Left ventricle myocardium superior (tissue), 1 donor: ENCODE results near the gene KRT71. TPM values are rescaled to one million over a fixed set of nuclear protein-coding genes. Genes with fewer than 3 reads are reported as not detected.
"Not testable (repeated sequence)": the region's sequence is repeated elsewhere in the genome, so short reads cannot be mapped to it uniquely, and the experiment has no call there.

ENCODE experiments used
- ATAC-seq: fragments of 200-7000 bp; cut with Tn5 transposase; one replicate; pipeline ENCODE4 v1.9.1; 2020; ENCODE audit warnings: mild to moderate bottlenecking, moderate library complexity
- DNase-seq: peaks from one replicate; pipeline ENCODE4 v3.0.0-alpha.2; 2020
- intact Hi-C: fragments of 100-400 bp; cut with micrococcal nuclease; formaldehyde crosslinking; loops from one replicate; pipeline ENCODE4 v1.11.0; 2022
- long read RNA-seq: library from polyadenylated mRNA; unstranded; transcript quantifications from one replicate; pipeline ENCODE4 v2.0.0, GENCODE V29; 2021
- total RNA-seq: library from RNA; stranded (reverse); fragmentation: NEBNext Ultra II Directional; extraction: Animal tissue kit (Norgen Biotek cat#: 25700); gene quantifications from one replicate; pipeline ENCODE4 v1.2.1, GENCODE V29; 2021
- donor health status: DM: no; HTN: yes; CAD: no; lungs with severe emphysema.

KRT71 gene
- total RNA-seq = not detected
- long read RNA-seq = 0 reads

DNA sequence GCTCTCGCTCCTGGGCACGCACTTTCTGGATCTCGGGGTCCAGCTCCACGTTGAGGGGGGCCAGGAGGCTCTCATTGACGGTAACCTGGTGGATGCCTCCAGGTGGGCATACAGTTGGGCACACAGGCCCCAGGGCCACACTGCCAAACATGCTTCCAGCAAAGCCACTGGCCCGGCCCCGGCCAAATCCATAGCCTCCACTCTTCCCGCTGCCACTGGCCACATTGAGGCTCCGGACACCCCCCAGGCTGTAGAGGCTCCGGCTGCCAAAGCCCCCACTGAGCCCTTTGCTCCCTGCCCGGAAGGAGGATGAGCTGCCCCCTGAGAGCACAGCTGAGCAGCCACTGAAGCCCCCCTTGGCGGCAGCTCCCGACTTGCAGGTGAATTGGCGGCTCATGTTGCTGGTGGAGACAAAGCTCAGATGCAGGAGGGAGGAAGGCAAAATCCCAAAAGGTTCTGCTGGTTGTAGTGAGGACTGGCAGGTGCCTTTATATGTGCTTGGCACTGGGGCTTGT is at the start of gene KRT71:
Gene KRT71 (minus strand): TSS at position 465 of the 515 bp plus-strand sequence. CDS start 68 bp downstream, at position 397.
- no peak for ATAC-seq

DNA sequence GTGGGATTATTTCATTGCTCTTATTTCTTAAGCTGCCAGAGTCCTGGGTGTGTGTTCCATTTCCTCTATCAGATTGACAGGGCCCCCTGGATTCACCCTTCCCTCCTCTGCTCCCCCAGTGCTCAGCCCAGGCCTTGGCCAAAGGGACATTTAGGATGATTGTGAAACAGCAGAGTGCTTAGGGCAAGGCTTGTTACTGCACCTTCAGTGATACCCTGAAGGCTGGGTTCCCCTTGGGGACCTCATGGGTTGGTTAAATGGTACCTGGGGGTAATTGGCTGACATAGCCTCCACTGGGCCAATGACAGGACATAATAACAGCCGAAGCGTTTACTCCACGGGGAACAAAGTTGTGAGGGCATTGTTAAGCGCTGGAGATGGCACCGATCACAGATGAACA is 49.6 kb upstream of the KRT71 start:
- intact Hi-C loops = no loop called here
- no peak for ATAC-seq
- DNase-seq = no peak

More for the DNA sequence above, at the start of gene KRT71:
- DNase-seq = no peak
- intact Hi-C loops = no loop called here

DNA sequence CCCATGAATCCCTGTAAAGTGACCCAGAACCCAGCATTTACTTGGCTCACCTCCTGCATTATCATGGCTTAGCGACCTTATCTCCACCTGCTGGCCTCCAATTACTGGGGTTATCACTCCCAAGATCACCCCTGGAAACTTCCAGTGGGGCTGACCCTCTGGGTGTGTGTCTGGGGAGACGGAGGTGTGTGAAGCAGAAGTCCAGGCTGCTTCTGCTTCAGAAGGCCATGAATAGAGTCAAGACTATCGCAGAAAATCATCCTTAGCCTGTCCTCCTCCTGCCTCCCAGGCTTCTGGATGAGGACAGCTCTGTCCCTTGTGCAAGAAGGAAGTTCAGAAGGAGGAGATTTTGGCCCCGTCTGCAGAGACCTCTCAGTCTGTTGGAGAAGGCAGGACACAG is 48.7 kb upstream of the KRT71 start:
- intact Hi-C loops = no loop called here
- DNase-seq (no peak), ATAC-seq (no peak)

- ATAC-seq (no peak), DNase-seq (no peak)
- intact Hi-C loops = no loop called here
Observed at GRCh38 chr12:52600941-52601481, 48.1 kb upstream of the KRT71 start, which contains the start of gene KRT72. TSS of gene KRT72 (minus strand) at chr12:52601463. CDS start at chr12:52601452, 11 bp downstream.

- intact Hi-C loops = no loop called here
- no peak for DNase-seq
- ATAC-seq = no peak
Observed at GRCh38 chr12:52600475-52600874, 47.5 kb upstream of the KRT71 start.

DNA sequence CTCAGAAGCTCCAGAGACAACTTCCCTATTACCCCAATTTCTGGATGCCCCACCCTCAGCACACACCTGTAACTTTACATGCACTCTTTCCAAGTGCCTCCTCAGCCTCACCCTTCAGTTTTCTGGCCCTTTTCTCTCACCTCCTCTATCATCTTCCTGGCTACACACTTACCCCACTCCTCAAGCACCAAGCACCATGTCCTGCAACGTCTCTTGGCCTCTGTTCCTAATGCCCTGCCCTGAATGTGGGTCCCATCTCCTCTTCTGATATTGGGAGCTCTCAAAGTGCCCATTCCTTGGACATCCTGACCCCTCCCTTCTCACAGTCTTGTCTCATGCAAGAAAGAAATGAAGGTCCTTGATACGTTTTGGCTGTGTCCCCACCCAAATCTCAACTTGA is 47.1 kb upstream of the KRT71 start:
- DNase-seq (no peak), ATAC-seq (no peak)
- intact Hi-C loops = no loop called here

- intact Hi-C loops = no loop called here
- ATAC-seq (no peak), DNase-seq (no peak)
Observed at GRCh38 chr12:52598966-52599365, 46.0 kb upstream of the KRT71 start.

DNA sequence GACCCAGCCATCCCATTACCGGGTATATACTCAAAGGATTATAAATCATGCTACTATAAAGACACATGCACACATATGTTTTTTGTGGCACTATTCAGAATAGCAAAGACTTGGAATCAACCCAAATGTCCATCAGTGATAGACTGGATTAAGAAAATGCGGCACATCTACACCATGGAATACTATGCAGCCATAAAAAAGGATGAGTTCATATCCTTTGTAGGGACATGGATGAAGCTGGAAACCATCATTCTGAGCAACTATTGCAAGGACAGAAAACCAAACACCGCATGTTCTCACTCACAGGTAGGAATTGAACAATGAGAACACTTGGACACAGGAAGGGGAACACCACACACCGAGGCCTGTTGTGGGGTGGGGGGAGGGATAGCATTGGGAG is 41.3 kb upstream of the KRT71 start:
- intact Hi-C loops, DNase-seq, ATAC-seq: not testable (repeated sequence)

- no peak for ATAC-seq
- intact Hi-C loops = no loop called here
- DNase-seq = no peak
Observed at GRCh38 chr12:52591521-52591920, 38.6 kb upstream of the KRT71 start.

DNA sequence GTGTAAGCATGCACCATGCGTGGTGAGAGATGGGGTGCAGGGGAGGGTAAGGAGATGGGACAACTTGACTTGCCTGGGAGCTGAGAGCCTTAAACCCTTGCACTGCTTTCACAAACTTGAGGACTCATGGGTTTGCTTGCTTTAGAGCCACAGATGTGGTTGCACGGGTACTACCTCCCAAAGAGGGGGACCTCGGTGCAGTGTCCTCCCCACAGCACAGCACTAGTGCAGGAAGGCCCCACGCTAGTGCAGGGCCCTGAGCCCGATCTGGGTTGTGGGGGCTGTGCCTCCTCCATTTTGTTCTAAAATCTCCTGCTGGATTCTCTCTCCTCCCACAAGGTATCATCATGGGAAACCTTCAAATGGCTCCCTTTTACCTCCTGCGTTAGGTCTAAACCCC is 37.1 kb upstream of the KRT71 start:
- ATAC-seq = no peak
- DNase-seq = no peak
- intact Hi-C loops = no loop called here

DNA sequence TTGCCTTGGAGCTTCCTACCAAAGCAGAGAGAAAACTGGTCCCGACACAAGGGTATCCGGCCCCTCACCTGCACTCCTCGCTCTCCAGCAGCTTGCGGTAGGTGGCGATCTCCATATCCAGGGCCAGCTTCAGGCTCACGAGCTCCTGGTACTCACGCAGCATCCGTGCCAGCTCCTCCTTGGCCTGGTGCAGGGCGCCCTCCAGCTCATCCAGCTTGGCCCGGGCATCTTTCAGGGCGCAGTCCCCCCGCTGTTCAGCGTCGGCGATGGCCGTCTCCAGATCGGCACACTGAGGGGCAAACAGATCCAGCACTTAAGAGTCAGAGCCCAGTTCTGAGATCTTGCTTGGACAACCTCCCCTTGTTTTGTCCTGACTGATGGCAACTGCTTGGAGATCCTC is 34.6 kb upstream of the KRT71 start:
- intact Hi-C loops = no loop called here
- DNase-seq = no peak
- no peak for ATAC-seq

DNA sequence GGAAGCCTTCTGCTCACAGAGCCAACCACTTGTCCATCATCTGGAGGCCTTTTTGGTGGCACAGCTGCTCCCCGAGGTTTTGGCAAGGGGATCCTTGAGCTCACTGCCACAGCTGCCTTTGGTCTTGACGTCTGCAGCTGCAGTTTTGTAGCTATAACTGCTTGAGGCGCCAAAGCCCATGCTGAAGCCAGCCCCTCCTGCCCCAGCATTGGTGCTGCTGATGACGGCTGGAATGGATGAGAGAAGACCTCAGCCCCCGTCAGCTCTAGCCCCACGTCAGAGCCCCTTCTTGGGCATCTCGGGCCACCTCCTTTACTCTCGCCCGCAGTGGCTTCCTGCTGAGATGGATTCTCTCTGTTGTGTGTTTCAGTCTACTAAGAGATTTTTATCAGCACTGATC is 33.0 kb upstream of the KRT71 start:
- no peak for DNase-seq
- no peak for ATAC-seq
- intact Hi-C loops = no loop called here

DNA sequence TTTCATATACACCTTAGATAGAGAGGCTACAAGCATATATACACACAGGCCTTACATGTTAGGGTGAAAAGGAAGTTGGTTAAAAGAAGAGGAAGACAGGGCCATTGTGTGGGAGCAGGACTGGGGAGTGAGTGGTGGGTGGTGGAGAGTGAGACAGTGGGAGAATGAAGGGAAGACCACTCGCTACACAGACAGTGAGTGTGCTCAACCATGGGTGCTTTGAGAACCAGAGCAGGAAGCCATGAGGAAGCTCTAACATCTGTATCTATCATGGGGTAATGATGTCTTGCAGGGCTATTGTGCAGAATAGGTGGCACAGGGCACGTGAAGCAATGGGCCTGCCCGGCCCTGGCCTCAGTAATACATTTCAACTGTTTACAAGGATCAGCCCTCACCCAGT is 32.1 kb upstream of the KRT71 start:
- no peak for ATAC-seq
- intact Hi-C loops = no loop called here
- no peak for DNase-seq

DNA sequence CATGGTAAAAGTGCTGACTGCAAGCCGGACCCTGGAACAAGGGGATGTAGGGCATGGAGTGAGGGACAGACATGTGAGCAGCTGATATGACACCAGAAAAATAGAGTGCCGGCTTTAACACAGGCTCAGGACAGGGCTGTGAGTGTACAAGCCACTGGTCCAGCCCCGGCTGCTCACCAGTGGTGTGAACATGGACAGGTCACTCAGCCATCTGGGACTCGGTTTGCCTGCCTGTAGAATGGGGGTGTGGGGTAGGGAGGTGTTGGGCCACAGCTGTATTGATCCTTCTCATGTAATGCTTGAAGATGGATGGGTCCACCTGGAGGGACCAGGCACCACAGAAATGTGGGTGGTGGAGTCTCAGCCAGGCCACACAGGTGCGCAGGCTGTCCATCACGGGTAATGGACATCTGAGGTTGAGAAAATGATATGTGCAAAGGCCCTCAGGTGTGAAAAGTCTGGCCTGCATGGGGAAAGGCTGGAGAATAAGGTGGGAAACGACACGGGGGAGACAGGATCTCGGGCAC is 31.3 kb upstream of the KRT71 start:
- no peak for DNase-seq
- intact Hi-C loops = loop anchor here (5.0 kb wide), 1 partner anchor 293 kb away; no protein-coding TSS in a partner anchor
- no peak for ATAC-seq

DNA sequence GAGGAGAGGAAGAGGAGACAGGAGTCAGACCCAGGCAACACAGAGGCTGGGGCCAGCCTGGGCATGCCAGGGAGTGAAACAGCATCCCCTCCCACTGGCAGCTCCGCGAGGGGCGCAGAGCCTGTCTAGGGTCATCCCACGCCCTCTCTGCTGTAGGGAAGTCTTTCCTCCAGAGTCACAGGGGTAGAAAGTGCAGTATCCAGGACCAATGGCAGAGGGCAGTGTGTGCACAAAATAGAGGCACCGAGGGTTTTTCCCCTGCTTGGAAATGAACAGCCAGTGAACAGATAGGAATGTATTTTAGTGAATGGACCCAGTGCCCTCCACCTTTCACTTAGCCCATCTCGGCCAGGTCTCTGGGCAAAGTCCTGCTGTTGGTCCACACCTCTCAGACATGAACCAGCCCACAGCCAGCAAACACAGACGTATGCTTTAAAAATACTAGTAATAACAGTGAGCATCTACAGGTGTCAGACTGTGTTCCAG is 30.1 kb upstream of the KRT71 start:
- intact Hi-C loops = loop anchor here (5.0 kb wide), 1 partner anchor 294 kb away; no protein-coding TSS in a partner anchor
- DNase-seq (peak; percentile 41), ATAC-seq (peak; percentile 87)

DNA sequence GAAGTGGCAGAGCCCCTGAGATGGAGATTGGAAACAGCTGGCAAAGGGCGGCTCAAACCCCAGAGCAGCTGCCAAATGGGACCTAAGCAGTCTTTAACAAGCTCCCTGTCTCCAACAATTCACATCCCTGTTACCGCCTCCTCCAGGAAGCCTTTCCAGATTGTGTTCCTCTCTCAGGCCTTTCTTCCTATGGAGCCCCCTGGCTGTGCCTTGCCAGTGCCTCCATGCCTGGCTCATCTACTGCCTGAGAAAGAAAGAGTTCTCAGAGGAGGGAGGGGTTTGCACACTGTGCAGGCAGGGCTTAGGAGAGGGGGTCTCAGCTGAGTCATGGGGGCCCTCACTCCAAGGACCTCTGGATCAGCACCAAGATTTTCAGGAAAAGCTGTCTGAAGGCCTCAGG is 29.5 kb upstream of the KRT71 start:
- intact Hi-C loops = loop anchor here (5.0 kb wide), 1 partner anchor 295 kb away; no protein-coding TSS in a partner anchor
- no peak for DNase-seq
- ATAC-seq = no peak

DNA sequence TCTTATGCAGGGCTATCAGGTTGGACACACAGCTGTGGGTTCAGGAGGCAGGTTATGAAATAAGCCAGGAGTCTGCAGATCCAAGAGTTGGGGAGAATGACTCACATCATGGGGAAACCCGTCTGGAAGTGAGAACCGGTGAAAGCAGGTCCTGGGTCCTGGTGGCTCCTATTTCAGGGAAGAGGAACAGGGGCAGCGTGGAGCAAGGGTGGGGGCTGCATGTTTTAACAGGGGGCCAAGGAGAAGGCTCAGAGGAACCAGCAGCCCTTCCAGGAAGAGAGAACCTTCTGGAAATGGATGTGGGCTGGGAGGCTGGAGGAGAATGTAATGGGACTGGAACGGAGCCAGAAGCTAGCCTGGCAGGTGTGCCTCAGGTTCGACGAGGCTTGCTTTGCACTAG is 28.5 kb upstream of the KRT71 start:
- ATAC-seq (no peak), DNase-seq (no peak)
- intact Hi-C loops = loop anchor here (5.0 kb wide), 1 partner anchor 296 kb away; no protein-coding TSS in a partner anchor

DNA sequence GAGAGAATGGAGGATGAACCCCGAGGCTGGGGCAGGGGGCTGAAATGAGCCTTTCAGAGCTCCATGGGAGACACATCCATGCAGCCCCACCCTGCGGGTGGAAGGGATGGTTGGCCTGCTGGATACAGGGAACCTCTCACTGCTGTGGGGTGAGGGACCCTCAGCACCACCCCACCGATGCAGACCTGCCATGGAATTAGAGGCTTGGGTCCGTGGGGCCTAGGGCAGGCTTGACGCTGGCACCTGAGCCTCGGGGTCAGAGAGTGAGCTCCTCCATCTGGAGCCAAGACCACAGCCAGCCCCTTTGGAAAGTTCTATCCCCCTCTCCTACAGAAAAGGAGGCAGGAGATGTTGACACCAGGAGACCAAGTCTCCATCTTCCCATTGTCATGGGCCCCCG is 28.1 kb upstream of the KRT71 start:
- intact Hi-C loops = loop anchor here (5.0 kb wide), 1 partner anchor 296 kb away; no protein-coding TSS in a partner anchor
- DNase-seq (no peak), ATAC-seq (no peak)

GRCh38 chr12:52580496-52580895 is 27.6 kb upstream of the KRT71 start:
- DNase-seq = no peak
- intact Hi-C loops = loop anchor here (5.0 kb wide), 1 partner anchor 297 kb away; no protein-coding TSS in a partner anchor
- no peak for ATAC-seq
